Measurements from ENCODE around the gene USH2A.

The USH2A gene, protein sequence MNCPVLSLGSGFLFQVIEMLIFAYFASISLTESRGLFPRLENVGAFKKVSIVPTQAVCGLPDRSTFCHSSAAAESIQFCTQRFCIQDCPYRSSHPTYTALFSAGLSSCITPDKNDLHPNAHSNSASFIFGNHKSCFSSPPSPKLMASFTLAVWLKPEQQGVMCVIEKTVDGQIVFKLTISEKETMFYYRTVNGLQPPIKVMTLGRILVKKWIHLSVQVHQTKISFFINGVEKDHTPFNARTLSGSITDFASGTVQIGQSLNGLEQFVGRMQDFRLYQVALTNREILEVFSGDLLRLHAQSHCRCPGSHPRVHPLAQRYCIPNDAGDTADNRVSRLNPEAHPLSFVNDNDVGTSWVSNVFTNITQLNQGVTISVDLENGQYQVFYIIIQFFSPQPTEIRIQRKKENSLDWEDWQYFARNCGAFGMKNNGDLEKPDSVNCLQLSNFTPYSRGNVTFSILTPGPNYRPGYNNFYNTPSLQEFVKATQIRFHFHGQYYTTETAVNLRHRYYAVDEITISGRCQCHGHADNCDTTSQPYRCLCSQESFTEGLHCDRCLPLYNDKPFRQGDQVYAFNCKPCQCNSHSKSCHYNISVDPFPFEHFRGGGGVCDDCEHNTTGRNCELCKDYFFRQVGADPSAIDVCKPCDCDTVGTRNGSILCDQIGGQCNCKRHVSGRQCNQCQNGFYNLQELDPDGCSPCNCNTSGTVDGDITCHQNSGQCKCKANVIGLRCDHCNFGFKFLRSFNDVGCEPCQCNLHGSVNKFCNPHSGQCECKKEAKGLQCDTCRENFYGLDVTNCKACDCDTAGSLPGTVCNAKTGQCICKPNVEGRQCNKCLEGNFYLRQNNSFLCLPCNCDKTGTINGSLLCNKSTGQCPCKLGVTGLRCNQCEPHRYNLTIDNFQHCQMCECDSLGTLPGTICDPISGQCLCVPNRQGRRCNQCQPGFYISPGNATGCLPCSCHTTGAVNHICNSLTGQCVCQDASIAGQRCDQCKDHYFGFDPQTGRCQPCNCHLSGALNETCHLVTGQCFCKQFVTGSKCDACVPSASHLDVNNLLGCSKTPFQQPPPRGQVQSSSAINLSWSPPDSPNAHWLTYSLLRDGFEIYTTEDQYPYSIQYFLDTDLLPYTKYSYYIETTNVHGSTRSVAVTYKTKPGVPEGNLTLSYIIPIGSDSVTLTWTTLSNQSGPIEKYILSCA (N-terminal part only)

GRCh38 chr1:216422821-216423520 lies at the start of gene USH2A:
Gene USH2A, minus strand, starts transcription at chr1:216423448. Its CDS starts 1,112 bp downstream, at chr1:216422336.
- no peak for DNase-seq (ENCODE audit: low spot score)

- no peak for DNase-seq (ENCODE audit: low spot score)
These were observed 43.0 kb upstream of the USH2A start for GRCh38 chr1:216466162-216466801.

GRCh38 chr1:216464489-216464888 lies 41.2 kb upstream of the USH2A start:
- peak; percentile 31 for DNase-seq (ENCODE audit: low spot score)

DNA sequence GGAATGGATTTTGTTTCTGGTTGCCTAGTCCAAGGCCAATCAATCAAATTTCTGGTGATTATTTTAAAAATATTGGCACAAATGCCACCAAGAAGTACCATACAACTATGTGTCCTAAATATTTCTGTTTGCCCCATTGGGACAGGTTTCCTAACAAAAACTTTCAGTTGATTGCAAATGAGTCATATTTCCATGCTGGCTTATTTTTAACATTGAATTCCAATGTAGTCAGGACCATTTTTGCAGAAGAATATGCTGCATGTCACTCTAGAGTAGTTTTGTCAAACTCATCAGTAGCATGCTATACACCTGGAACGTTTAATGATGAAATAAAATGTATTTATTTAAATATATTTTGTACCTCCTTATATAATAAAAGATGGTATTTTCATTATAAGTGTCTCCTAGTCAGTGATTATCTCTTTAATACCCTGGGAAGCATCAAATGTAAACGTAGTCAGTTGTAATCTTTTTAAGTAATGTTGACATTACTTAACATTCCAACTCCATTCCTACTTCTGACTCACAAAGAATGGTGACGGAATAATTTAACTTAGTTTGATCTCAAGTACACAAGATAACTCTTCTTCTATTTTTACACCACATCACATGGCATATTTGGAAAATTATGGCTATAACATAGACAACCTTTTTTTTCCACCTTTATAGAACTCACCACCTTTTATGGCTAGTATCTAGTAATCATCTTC lies 39.0 kb upstream of the USH2A start:
- no peak for DNase-seq (ENCODE audit: low spot score)

DNA sequence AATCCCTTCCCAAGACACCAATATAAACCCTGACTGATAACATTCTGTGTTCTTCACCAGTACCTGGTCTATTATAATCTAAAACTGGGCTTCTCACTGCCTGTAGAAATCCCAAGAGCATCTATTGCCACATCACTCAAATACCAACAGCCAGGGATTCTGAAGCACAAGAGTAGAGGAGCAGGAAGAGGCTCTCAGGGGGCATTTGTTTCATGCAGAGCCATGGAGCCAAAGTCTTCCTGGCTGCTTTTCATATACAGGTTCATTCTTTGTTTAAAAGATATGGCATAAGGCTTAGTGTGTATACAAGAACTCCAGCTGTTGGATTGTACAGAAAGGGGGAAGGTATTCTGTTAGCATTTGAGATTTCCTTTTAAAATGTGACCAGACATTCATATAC lies 38.2 kb upstream of the USH2A start:
- DNase-seq (ENCODE audit: low spot score) = no peak

GRCh38 chr1:216459651-216460207 lies 36.5 kb upstream of the USH2A start:
- DNase-seq (ENCODE audit: low spot score) = no peak

DNA sequence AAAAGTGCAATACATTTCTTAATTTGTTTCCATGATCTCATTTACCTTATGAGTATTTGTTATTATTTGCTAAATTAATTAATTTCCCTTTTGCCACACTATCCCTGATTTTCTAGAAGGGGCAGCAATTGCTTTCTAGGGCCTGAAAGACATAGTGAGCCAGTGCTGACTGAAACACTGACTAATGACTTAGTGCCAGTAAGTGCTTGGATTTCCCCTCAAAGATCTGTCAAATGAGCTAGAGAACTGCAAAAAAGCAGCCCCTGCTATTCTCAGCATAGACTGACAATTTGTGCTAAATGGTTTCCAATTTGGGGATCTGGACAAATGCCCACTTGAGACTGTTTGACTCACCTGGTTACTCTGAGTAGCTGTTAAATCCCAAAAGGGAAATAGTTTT lies 35.6 kb upstream of the USH2A start:
- no peak for DNase-seq (ENCODE audit: low spot score)

- DNase-seq (ENCODE audit: low spot score) = no peak
These were observed 34.1 kb upstream of the USH2A start for GRCh38 chr1:216457356-216457755.

DNA sequence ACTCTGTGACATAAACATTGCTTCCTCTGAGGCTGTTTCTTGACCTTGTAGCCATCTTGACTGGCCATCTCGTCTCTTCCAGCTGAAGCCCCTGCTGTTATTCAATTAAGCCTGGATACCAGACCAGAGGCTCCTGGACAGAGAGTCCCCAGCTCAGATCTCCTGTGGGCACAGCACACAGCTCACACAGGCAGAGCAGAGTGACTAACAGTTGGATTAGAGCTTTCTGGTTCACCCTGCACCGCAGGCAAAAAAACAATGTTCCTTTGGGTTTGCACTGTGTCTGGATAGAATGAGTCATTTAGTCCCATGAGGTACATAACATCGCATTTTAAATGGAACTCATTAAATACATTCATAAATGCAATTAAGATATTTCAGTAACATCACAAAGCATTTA lies 33.4 kb upstream of the USH2A start:
- peak; percentile 17 for DNase-seq (ENCODE audit: low spot score)

DNA sequence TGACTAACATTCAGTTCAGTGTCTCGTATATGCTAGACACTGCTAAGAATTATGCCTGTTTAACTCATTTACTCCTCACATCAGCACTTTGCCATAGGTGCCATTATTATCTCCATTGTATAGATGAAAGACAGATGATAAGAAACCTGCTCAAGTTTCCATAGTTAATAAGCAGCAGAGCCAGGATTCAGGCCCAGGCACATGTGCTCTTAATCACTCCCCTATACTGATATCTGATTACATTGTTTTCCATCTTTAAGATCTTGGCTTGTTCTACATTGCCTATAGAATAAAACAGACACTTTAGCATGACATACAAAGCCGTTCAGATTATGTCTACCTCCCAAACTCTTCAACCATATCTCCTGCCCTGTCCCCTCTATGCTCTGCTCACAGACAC lies 30.5 kb upstream of the USH2A start:
- no peak for DNase-seq (ENCODE audit: low spot score)

GRCh38 chr1:216450227-216450626 lies 27.0 kb upstream of the USH2A start:
- no peak for DNase-seq (ENCODE audit: low spot score)

DNA sequence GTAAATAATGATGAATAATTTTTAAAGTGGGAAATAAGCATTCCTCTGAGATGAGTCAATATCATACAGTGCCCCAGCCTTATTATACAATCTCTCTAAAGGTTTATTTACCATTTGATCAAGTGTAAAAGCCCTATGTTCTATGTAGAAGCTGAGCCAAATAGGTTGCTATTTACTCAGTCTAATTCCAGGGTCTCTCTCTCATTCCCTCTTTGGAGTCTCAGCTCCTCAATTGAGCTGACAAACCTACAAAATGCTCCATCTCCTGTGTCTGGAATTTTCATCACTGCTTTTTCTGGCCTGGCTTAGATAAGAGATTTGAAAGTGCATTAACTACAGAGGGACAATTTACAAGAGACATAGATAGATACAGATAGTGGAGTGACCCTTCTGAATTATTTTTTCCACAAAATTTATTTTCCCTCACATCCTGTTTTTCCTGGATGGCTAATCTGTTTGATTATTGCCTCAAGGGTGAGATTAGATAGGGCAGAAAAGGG lies 24.8 kb upstream of the USH2A start:
- no peak for DNase-seq (ENCODE audit: low spot score)

DNA sequence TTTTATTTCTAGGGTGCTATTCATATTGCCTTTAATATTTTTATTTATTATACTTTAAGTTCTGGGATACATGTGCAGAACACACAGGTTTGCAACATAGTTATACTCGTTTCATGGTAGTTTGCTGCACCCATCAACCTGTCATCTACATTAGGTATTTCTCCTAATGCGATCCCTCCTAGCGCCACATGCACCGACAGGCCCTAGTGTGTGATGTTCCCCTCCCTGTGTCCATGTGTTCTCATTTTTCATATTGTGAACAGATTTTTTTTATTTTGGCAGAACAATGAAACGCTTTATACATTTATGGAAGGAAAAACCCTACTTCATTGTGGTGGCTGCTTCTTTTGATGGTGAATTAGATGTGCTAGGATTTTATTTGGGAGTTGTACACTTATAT lies 14.4 kb upstream of the USH2A start:
- DNase-seq (ENCODE audit: low spot score) = no peak

- no peak for DNase-seq (ENCODE audit: low spot score)
These were observed 11.0 kb upstream of the USH2A start for GRCh38 chr1:216434232-216434631.

DNA sequence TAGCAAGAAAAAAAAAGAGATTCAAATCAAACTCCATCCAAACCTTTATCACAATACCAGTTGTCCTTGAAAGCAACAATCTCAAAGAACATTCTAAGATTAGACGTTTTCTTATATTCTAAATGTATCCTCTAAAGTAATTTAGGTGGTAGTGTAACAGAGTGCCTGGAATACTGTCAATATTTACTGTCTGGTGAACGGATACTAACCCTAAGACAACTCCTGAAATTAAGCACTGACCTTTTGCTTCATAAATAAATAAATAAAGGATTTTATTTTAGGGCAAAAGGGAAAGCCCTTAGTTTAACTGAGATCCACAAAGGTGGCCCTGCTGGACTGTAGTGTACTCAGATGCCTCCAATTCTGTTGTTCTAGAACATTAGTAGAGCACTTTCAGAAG lies 9.9 kb upstream of the USH2A start:
- DNase-seq (ENCODE audit: low spot score) = no peak

GRCh38 chr1:216430744-216431143 lies 7.5 kb upstream of the USH2A start:
- no peak for DNase-seq (ENCODE audit: low spot score)

DNA sequence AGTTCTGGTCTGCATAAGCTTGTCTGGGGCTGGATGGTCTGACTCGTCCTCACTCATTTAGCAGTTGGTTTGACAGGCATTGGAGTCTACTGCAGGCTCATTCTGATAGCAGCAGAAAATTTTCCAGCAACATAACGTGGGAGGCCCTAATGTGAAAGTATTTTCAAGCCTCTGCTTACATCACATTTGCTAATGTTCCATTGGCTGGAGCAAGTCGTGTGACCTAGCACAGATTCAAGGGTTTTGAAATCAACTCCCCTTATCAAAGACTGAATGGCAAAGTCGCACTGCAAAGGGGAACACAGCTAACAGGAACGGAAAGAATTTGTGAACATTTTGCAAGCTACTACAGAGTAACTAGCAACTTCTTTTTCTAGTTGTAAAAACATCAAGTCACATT lies 2.3 kb upstream of the USH2A start:
- no peak for DNase-seq (ENCODE audit: low spot score)

DNA sequence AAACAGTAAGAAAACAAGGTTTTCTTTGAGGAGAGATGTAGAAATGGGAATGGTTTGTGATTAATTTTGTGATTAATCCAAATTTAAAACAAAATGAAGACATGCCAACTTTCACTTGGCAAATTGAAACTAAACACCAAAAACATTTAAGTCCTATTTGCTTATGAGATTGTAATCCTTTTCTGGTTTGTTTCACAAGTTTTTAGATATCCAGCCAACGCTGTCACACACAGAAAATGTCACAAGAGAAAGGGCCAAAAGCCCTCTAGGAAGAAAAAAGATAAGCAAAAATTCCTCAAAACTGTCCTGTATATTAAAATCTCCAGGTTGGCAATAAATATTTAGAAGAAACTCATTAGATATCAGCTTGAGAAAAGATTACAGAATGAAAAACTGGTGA lies 2.5 kb downstream of the USH2A start:
- DNase-seq (ENCODE audit: low spot score) = no peak

- DNase-seq (ENCODE audit: low spot score) = no peak
These were observed 3.0 kb downstream of the USH2A start for GRCh38 chr1:216420263-216420662.

DNA sequence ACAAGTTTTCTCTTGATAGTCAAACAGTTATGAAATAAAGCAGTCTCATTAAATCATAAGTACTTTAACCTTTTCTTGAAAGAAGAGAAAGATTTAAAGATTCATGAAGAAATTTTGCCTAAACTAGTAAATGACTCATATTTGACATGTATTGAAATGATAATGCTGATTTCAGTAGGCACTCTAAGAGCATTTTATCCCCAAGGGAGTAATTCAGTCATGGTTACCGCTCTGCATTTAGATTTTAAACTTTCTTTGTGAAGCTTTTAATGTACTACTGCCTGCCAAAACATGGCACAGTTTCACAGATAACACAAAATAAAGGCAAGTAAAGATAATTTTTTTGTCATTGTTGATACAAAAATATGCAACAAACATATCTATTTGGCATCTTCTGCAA lies 6.8 kb downstream of the USH2A start:
- DNase-seq (ENCODE audit: low spot score) = no peak
